OCI-LY3 (cell line): Measurements from ENCODE around the gene SLC25A47.

Source experiments
- CTCF ChIP-seq: fragments of 200-600, 300-600 bp; sonication (generic); IDR thresholded peaks from 2 replicates; pipeline ENCODE4 v1.5.1; 2014; ENCODE audit warnings: antibody characterized with exemption, low read length, low read depth
- EZH2phosphoT487 ChIP-seq: fragments of 200-600 bp; shearing (Covaris generic); IDR thresholded peaks from 2 replicates; pipeline ENCODE4 v1.6.1; 2018; ENCODE audit warnings: antibody characterized with exemption, mixed run types, low read depth

GRCh38 chr14:100306998-100307765 is 16.0 kb upstream of the SLC25A47 start:
- TF ChIP-seq CTCF (no peak), EZH2phosphoT487 (no peak)
